HepG2 (cell line): ENCODE results near the gene BCAS1. TPM values are rescaled to one million over a fixed set of nuclear protein-coding genes. Genes with fewer than 3 reads are reported as not detected.

Experiments used
- ELF1 ChIP-seq: sonication (generic); formaldehyde crosslinking; IDR thresholded peaks from 2 replicates; pipeline ENCODE4 v1.4.0; 2020; ENCODE audit warnings: missing genetic modification reagents
- FIP1L1 ChIP-seq: fragments of 200-400 bp; formaldehyde crosslinking; IDR thresholded peaks from 2 replicates; pipeline ENCODE4 v1.6.1; 2018; ENCODE audit warnings: low read depth, mild to moderate bottlenecking, low read length, moderate library complexity, borderline replicate concordance; ENCODE audit not compliant: insufficient read depth
- KLF13 ChIP-seq: sonication (generic); formaldehyde crosslinking; IDR thresholded peaks from 2 replicates; pipeline ENCODE4 v1.4.0; 2020; ENCODE audit warnings: mild to moderate bottlenecking, missing genetic modification reagents
- LCORL ChIP-seq, 2 experiments: fragments of 450-650 bp in 1 of 2; sonication (generic) in 1 of 2; formaldehyde crosslinking in 1 of 2; IDR thresholded peaks; 2 replicates each; pipeline versions ENCODE4 v1.5.0 to v1.6.1; 2017 to 2020; ENCODE audit warnings: antibody characterized with exemption in 1 of 2, missing genetic modification reagents in 1 of 2
- MEIS2 ChIP-seq: sonication (generic); formaldehyde crosslinking; IDR thresholded peaks from 2 replicates; pipeline ENCODE4 v1.9.0; 2021; ENCODE audit warnings: mild to moderate bottlenecking, missing genetic modification reagents
- MIER2 ChIP-seq: IDR thresholded peaks from 2 replicates; pipeline ENCODE4 v1.6.1; 2016; ENCODE audit warnings: missing biosample characterization, missing genetic modification reagents
- SKI ChIP-seq: fragments of 450-650 bp; IDR thresholded peaks from one replicate; pipeline ENCODE4 v1.6.1; 2018; ENCODE audit warnings: mild to moderate bottlenecking; ENCODE audit not compliant: partially characterized antibody
- SMARCC2 ChIP-seq: fragments of 450-650 bp; IDR thresholded peaks from 2 replicates; pipeline ENCODE4 v1.6.1; 2017; ENCODE audit warnings: antibody characterized with exemption, mild to moderate bottlenecking
- SP140L ChIP-seq: sonication (generic); formaldehyde crosslinking; IDR thresholded peaks from 2 replicates; pipeline ENCODE4 v1.4.0; 2020; ENCODE audit warnings: missing genetic modification reagents, borderline replicate concordance
- ZFP41 ChIP-seq: sonication (generic); formaldehyde crosslinking; IDR thresholded peaks from 2 replicates; pipeline ENCODE4 v1.4.0; 2020; ENCODE audit warnings: mild to moderate bottlenecking, missing genetic modification reagents, borderline replicate concordance
- ZNF136 ChIP-seq: sonication (generic); formaldehyde crosslinking; IDR thresholded peaks from 2 replicates; pipeline ENCODE4 v1.8.1; 2022; ENCODE audit warnings: low read depth, mild to moderate bottlenecking, moderate library complexity, missing genetic modification reagents
- ZNF563 ChIP-seq: sonication (generic); formaldehyde crosslinking; IDR thresholded peaks from 2 replicates; pipeline ENCODE4 v1.8.0; 2022; ENCODE audit warnings: mild to moderate bottlenecking, moderate library complexity, missing genetic modification reagents
- ZNF724P ChIP-seq: sonication (generic); formaldehyde crosslinking; IDR thresholded peaks from 2 replicates; pipeline ENCODE4 v1.8.0; 2022; ENCODE audit warnings: missing genetic modification reagents, borderline replicate concordance
- polyA plus RNA-seq, 8 experiments: library from polyadenylated mRNA; depleted of rRNA in 3 of 8; stranded (reverse) in 7 of 8; unstranded in 1 of 8; fragments of >200 nt; fragmentation: Illumina TruSeq in 4 of 8; extraction: Trizol in 4 of 8; gene quantifications; 2 replicates each; pipeline versions ENCODE4 v1.2.1 to v1.2.3, GENCODE V29; 2011 to 2016; ENCODE audit warnings: low read depth in 4 of 8, missing spikeins in 1 of 8, mixed read lengths in 1 of 8; ENCODE audit not compliant: insufficient read depth in 1 of 8
- total RNA-seq, 5 experiments: library from RNA; depleted of rRNA; stranded (reverse); fragments of >200 nt; fragmentation: Illumina TruSeq; extraction: Trizol; gene quantifications; 2 replicates each; pipeline ENCODE4 v1.2.3, GENCODE V29; 2016; ENCODE audit warnings: low read depth in 1 of 5
- TF ChIP-seq, protein P1 (sequence below): sonication (generic); formaldehyde crosslinking; IDR thresholded peaks from 2 replicates; pipeline ENCODE4 v1.5.0; 2020; ENCODE audit warnings: missing genetic modification reagents
- TF ChIP-seq, protein P2 (sequence below), 2 experiments: fragments of 450-650 bp in 1 of 2; sonication (generic) in 1 of 2; formaldehyde crosslinking; IDR thresholded peaks; 2 replicates each; pipeline versions ENCODE4 v1.5.0 to v1.8.0; 2020 to 2022; ENCODE audit warnings: mild to moderate bottlenecking in 1 of 2, missing genetic modification reagents in 1 of 2
- TF ChIP-seq, protein P3 (sequence below): sonication (generic); formaldehyde crosslinking; IDR thresholded peaks from 2 replicates; pipeline ENCODE4 v1.5.0; 2020; ENCODE audit warnings: missing genetic modification reagents
- TF ChIP-seq, protein P4 (sequence below): sonication (generic); formaldehyde crosslinking; IDR thresholded peaks from 2 replicates; pipeline ENCODE4 v1.4.0; 2020; ENCODE audit warnings: missing genetic modification reagents
- TF ChIP-seq, protein P5 (sequence below): sonication (generic); formaldehyde crosslinking; IDR thresholded peaks from 2 replicates; pipeline ENCODE4 v1.5.0; 2020; ENCODE audit warnings: mild to moderate bottlenecking, missing genetic modification reagents

Gene BCAS1
- total and polyA plus RNA-seq, 2 of the 13 experiments (the other 11 are each of a cell fraction or from before 2014, with no cell fraction given), result 0.55 to 0.91 TPM

DNA sequence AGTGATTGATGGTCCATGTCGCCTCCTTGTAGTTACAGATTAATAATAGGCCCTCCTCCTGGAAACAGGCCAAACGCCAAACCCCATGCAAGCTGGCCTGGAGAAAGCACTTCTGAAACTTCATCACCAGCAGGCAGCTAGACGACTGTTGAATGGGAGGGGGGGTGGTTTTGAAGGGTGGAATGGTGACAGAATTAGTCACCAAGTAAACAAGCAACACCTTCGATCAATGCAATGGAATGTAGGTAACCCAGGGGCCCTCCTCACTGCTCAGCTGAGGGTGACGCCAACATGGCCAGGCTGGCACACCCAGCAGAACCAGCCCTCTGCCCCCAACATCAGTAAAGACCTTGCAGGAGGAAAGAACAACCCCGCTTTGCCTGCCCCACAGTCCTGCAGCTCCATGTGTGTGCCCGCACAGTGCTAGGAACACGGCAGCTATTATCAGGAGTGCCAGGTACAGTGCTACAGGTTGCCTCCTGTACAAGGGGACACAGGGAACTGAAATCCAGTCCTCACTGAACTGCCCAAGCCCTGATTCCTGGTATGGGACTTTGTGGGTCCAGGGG, 2.7 kb downstream of the BCAS1 start (continued):
- TF ChIP-seq, protein P1, sequence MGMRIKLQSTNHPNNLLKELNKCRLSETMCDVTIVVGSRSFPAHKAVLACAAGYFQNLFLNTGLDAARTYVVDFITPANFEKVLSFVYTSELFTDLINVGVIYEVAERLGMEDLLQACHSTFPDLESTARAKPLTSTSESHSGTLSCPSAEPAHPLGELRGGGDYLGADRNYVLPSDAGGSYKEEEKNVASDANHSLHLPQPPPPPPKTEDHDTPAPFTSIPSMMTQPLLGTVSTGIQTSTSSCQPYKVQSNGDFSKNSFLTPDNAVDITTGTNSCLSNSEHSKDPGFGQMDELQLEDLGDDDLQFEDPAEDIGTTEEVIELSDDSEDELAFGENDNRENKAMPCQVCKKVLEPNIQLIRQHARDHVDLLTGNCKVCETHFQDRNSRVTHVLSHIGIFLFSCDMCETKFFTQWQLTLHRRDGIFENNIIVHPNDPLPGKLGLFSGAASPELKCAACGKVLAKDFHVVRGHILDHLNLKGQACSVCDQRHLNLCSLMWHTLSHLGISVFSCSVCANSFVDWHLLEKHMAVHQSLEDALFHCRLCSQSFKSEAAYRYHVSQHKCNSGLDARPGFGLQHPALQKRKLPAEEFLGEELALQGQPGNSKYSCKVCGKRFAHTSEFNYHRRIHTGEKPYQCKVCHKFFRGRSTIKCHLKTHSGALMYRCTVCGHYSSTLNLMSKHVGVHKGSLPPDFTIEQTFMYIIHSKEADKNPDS (CRISPR knock-in tag), result no peak
- TF ChIP-seq ELF1 (CRISPR knock-in tag) (peak; percentile 62), SKI (peak; percentile 92), KLF13 (CRISPR knock-in tag) (no peak), MEIS2 (peak; percentile 97), ZFP41 (CRISPR knock-in tag) (no peak), MIER2 (CRISPR knock-in tag) (peak; percentile 69), LCORL (IDR thresholded peaks at IDR 0.05) (peak; percentile 52; the same call in 1 of the 2 replicates), LCORL (CRISPR knock-in tag; IDR thresholded peaks at IDR 0.05) (peak; percentile 97), ZNF724P (peak; percentile 35), FIP1L1 (no peak), SMARCC2 (peak; percentile 90; the same call in 1 of the 2 replicates), ZNF563 (no peak), ZNF136 (CRISPR knock-in tag) (no peak), SP140L (CRISPR knock-in tag) (no peak)
- TF ChIP-seq, protein P2, sequence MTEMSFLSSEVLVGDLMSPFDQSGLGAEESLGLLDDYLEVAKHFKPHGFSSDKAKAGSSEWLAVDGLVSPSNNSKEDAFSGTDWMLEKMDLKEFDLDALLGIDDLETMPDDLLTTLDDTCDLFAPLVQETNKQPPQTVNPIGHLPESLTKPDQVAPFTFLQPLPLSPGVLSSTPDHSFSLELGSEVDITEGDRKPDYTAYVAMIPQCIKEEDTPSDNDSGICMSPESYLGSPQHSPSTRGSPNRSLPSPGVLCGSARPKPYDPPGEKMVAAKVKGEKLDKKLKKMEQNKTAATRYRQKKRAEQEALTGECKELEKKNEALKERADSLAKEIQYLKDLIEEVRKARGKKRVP (CRISPR knock-in tag; IDR thresholded peaks at IDR 0.05), result peak in 1 of 2 experiments; percentile 90; a peak in 2 of 4 replicates
- TF ChIP-seq, protein P3, sequence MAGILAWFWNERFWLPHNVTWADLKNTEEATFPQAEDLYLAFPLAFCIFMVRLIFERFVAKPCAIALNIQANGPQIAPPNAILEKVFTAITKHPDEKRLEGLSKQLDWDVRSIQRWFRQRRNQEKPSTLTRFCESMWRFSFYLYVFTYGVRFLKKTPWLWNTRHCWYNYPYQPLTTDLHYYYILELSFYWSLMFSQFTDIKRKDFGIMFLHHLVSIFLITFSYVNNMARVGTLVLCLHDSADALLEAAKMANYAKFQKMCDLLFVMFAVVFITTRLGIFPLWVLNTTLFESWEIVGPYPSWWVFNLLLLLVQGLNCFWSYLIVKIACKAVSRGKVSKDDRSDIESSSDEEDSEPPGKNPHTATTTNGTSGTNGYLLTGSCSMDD (CRISPR knock-in tag), result no peak
- TF ChIP-seq, protein P4, sequence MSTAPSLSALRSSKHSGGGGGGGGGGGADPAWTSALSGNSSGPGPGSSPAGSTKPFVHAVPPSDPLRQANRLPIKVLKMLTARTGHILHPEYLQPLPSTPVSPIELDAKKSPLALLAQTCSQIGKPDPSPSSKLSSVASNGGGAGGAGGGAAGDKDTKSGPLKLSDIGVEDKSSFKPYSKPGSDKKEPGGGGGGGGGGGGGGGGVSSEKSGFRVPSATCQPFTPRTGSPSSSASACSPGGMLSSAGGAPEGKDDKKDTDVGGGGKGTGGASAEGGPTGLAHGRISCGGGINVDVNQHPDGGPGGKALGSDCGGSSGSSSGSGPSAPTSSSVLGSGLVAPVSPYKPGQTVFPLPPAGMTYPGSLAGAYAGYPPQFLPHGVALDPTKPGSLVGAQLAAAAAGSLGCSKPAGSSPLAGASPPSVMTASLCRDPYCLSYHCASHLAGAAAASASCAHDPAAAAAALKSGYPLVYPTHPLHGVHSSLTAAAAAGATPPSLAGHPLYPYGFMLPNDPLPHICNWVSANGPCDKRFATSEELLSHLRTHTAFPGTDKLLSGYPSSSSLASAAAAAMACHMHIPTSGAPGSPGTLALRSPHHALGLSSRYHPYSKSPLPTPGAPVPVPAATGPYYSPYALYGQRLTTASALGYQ (CRISPR knock-in tag), result peak; percentile 94; the same call in 1 of the 2 replicates
- TF ChIP-seq, protein P5, sequence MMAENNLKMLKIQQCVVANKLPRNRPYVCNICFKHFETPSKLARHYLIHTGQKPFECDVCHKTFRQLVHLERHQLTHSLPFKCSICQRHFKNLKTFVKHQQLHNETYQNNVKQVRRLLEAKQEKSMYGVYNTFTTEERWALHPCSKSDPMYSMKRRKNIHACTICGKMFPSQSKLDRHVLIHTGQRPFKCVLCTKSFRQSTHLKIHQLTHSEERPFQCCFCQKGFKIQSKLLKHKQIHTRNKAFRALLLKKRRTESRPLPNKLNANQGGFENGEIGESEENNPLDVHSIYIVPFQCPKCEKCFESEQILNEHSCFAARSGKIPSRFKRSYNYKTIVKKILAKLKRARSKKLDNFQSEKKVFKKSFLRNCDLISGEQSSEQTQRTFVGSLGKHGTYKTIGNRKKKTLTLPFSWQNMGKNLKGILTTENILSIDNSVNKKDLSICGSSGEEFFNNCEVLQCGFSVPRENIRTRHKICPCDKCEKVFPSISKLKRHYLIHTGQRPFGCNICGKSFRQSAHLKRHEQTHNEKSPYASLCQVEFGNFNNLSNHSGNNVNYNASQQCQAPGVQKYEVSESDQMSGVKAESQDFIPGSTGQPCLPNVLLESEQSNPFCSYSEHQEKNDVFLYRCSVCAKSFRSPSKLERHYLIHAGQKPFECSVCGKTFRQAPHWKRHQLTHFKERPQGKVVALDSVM, result no peak; the same call in 1 of the 2 replicates
